Neural cell (in vitro differentiated cells): Measurements from ENCODE around the gene GLI3. TPM values are rescaled to one million over a fixed set of nuclear protein-coding genes. Genes with fewer than 3 reads are reported as not detected.

ENCODE experiments used
- H2AFZ ChIP-seq: fragments of 200-600, 300-800 bp; sonication (generic), shearing (Covaris generic); 2 replicates; pipeline ENCODE4 v1.6.0; 2014; ENCODE audit warnings: low read depth, mild to moderate bottlenecking, antibody characterized with exemption, low read length, moderate library complexity
- H3F3A ChIP-seq: fragments of 200-600 bp; shearing (Covaris generic); 2 replicates; pipeline ENCODE4 v1.6.1; 2016; ENCODE audit warnings: mild to moderate bottlenecking, moderate library complexity, mixed read lengths, antibody characterized with exemption, low read length; ENCODE audit not compliant: insufficient read depth, poor library complexity, severe bottlenecking
- H3K27ac ChIP-seq: fragments of 200-600, 300-800 bp; sonication (generic), shearing (Covaris generic); 2 replicates; pipeline ENCODE4 v1.5.1; 2014; ENCODE audit warnings: mild to moderate bottlenecking, low read length, moderate library complexity
- H3K27me3 ChIP-seq: fragments of 300-800, 200-600 bp; sonication (generic), shearing (Covaris generic); 2 replicates; pipeline ENCODE4 v1.6.0; 2014; ENCODE audit warnings: mild to moderate bottlenecking, low read depth, low read length, moderate library complexity; ENCODE audit not compliant: insufficient read depth
- H3K36me3 ChIP-seq: fragments of 300-800, 200-600 bp; sonication (generic), shearing (Covaris generic); 2 replicates; pipeline ENCODE4 v1.5.1; 2014; ENCODE audit warnings: mild to moderate bottlenecking, antibody characterized with exemption, low read length, moderate library complexity; ENCODE audit not compliant: insufficient read depth
- H3K4me2 ChIP-seq: fragments of 300-800, 200-600 bp; sonication (generic), shearing (Covaris generic); 2 replicates; pipeline ENCODE4 v1.6.0; 2014; ENCODE audit warnings: mild to moderate bottlenecking, low read length
- H3K4me3 ChIP-seq: fragments of 300-800, 200-600 bp; sonication (generic), shearing (Covaris generic); 2 replicates; pipeline ENCODE4 v1.5.1; 2014; ENCODE audit warnings: mild to moderate bottlenecking, low read length, moderate library complexity
- H3K79me2 ChIP-seq: fragments of 200-600 bp; shearing (Covaris generic); replicated peaks from 2 replicates; pipeline ENCODE4 v1.6.0; 2014; ENCODE audit warnings: mild to moderate bottlenecking, low read length, moderate library complexity; ENCODE audit not compliant: insufficient read depth
- H3K9ac ChIP-seq: fragments of 300-800, 200-600 bp; sonication (generic), shearing (Covaris generic); 2 replicates; pipeline ENCODE4 v1.6.1; 2016; ENCODE audit warnings: mild to moderate bottlenecking, low read length, mixed read lengths
- H3K9me2 ChIP-seq: fragments of 200-600 bp; shearing (Covaris generic); 2 replicates; pipeline ENCODE4 v1.6.1; 2016; ENCODE audit warnings: mild to moderate bottlenecking, low read length, mixed read lengths; ENCODE audit not compliant: insufficient read depth
- H3K9me3 ChIP-seq: fragments of 200-600, 300-800 bp; sonication (generic), shearing (Covaris generic); 2 replicates; pipeline ENCODE4 v1.6.1; 2016; ENCODE audit warnings: mild to moderate bottlenecking, mixed run types, low read length, moderate library complexity, mixed read lengths
- H4K20me1 ChIP-seq: fragments of 200-600 bp; shearing (Covaris generic); 2 replicates; pipeline ENCODE4 v1.6.1; 2016; ENCODE audit warnings: mild to moderate bottlenecking, mixed run types; ENCODE audit not compliant: insufficient read depth
- EP300 ChIP-seq: fragments of 450-650 bp; conservative IDR thresholded peaks from 2 replicates; pipeline ENCODE4 v1.6.1; 2014; ENCODE audit warnings: antibody characterized with exemption, mild to moderate bottlenecking, moderate library complexity; ENCODE audit not compliant: poor library complexity, severe bottlenecking
- EZH2 ChIP-seq: fragments of 200-600, 300-800 bp; shearing (Covaris generic), sonication (generic); IDR thresholded peaks from 2 replicates; pipeline ENCODE4 v1.6.1; 2014; ENCODE audit warnings: antibody characterized with exemption, low read length, borderline replicate concordance, mild to moderate bottlenecking; ENCODE audit not compliant: insufficient read depth, poor library complexity, severe bottlenecking
- MXI1 ChIP-seq: fragments of 450-650 bp; conservative IDR thresholded peaks from 2 replicates; pipeline ENCODE4 v1.6.1; 2014; ENCODE audit warnings: antibody characterized with exemption, mild to moderate bottlenecking; ENCODE audit not compliant: poor library complexity, severe bottlenecking
- POLR2AphosphoS5 ChIP-seq: IDR thresholded peaks from 2 replicates; pipeline ENCODE4 v1.6.1; 2012
- RAD21 ChIP-seq: fragments of 450-650 bp; conservative IDR thresholded peaks from 2 replicates; pipeline ENCODE4 v1.6.1; 2014; ENCODE audit warnings: antibody characterized with exemption, mild to moderate bottlenecking, moderate library complexity
- SMC3 ChIP-seq: fragments of 450-650 bp; conservative IDR thresholded peaks from 2 replicates; pipeline ENCODE4 v1.6.1; 2014; ENCODE audit warnings: antibody characterized with exemption, mild to moderate bottlenecking, moderate library complexity; ENCODE audit not compliant: poor library complexity
- TAF1 ChIP-seq: IDR thresholded peaks from 2 replicates; pipeline ENCODE4 v1.6.1; 2012; ENCODE audit warnings: low read depth
- polyA plus RNA-seq: library from polyadenylated mRNA; depleted of rRNA; stranded (reverse); fragments of >200 nt; gene quantifications from 2 replicates; pipeline ENCODE4 v1.2.3, GENCODE V29; 2014
- TF ChIP-seq, protein P1 (sequence below): IDR thresholded peaks from 2 replicates; pipeline ENCODE4 v1.6.1; 2012; ENCODE audit warnings: borderline replicate concordance
- TF ChIP-seq, protein P2 (sequence below): fragments of 450-650 bp; IDR thresholded peaks from 2 replicates; pipeline ENCODE4 v1.5.1; 2014; ENCODE audit warnings: antibody characterized with exemption, mild to moderate bottlenecking, moderate library complexity; ENCODE audit not compliant: poor library complexity, severe bottlenecking

GLI3 gene
- polyA plus RNA-seq, 1 donor from 2014 or later, result 0.19 TPM

DNA sequence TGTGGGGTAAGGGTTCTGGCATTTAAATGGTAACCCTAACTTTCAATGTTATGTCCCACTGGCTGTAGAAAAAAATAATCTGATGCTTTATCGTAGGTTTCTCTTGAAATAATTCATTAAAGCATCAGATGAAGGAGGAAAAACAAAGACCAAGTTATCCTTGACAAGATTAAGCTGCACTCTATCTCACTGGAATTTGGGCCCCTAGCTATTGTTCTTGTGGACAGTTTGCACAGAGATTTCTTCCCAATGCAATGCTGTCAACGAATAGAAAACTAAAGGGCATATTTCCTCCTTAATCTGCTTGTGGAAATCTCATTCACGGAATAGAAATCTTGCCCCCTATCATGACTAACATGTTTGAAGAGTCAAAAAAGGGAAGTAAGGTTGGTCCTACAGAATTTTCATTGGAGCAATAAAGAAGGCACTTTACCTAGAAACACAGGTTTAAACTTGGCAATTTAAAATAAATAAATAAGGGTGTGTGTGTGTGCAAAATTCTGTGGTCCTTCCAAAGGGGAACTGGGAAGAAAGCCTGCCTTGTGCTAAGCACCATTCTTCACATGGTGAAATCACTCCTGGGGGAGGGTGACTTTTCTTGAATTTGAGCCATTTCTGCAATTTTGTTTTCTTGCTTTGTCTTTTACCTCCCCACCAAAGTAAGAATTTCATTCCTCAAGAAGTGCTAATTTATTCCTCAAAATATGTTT, 242.8 kb downstream of the GLI3 start:
- Histone ChIP-seq H3F3A (no peaks in the 10 kb centered on the region), H3K79me2 (no peaks in the 10 kb centered on the region), H3K9ac (no peak overlapping the region), H3K9me2 (no peaks in the 10 kb centered on the region), H4K20me1 (no peaks in the 10 kb centered on the region), H2AFZ (no peak overlapping the region), H3K9me3 (no peaks in the 10 kb centered on the region), H3K4me2 (no peak overlapping the region), H3K27ac (no peak overlapping the region), H3K4me3 (no peak overlapping the region), H3K27me3 (no peaks in the 10 kb centered on the region), H3K36me3 (no peaks in the 10 kb centered on the region)
- TF ChIP-seq, protein P1, sequence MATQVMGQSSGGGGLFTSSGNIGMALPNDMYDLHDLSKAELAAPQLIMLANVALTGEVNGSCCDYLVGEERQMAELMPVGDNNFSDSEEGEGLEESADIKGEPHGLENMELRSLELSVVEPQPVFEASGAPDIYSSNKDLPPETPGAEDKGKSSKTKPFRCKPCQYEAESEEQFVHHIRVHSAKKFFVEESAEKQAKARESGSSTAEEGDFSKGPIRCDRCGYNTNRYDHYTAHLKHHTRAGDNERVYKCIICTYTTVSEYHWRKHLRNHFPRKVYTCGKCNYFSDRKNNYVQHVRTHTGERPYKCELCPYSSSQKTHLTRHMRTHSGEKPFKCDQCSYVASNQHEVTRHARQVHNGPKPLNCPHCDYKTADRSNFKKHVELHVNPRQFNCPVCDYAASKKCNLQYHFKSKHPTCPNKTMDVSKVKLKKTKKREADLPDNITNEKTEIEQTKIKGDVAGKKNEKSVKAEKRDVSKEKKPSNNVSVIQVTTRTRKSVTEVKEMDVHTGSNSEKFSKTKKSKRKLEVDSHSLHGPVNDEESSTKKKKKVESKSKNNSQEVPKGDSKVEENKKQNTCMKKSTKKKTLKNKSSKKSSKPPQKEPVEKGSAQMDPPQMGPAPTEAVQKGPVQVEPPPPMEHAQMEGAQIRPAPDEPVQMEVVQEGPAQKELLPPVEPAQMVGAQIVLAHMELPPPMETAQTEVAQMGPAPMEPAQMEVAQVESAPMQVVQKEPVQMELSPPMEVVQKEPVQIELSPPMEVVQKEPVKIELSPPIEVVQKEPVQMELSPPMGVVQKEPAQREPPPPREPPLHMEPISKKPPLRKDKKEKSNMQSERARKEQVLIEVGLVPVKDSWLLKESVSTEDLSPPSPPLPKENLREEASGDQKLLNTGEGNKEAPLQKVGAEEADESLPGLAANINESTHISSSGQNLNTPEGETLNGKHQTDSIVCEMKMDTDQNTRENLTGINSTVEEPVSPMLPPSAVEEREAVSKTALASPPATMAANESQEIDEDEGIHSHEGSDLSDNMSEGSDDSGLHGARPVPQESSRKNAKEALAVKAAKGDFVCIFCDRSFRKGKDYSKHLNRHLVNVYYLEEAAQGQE, result no peak
- TF ChIP-seq, protein P2, sequence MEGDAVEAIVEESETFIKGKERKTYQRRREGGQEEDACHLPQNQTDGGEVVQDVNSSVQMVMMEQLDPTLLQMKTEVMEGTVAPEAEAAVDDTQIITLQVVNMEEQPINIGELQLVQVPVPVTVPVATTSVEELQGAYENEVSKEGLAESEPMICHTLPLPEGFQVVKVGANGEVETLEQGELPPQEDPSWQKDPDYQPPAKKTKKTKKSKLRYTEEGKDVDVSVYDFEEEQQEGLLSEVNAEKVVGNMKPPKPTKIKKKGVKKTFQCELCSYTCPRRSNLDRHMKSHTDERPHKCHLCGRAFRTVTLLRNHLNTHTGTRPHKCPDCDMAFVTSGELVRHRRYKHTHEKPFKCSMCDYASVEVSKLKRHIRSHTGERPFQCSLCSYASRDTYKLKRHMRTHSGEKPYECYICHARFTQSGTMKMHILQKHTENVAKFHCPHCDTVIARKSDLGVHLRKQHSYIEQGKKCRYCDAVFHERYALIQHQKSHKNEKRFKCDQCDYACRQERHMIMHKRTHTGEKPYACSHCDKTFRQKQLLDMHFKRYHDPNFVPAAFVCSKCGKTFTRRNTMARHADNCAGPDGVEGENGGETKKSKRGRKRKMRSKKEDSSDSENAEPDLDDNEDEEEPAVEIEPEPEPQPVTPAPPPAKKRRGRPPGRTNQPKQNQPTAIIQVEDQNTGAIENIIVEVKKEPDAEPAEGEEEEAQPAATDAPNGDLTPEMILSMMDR, result no peak
- TF ChIP-seq EZH2 (no peak), POLR2AphosphoS5 (no peak), TAF1 (no peak)

DNA sequence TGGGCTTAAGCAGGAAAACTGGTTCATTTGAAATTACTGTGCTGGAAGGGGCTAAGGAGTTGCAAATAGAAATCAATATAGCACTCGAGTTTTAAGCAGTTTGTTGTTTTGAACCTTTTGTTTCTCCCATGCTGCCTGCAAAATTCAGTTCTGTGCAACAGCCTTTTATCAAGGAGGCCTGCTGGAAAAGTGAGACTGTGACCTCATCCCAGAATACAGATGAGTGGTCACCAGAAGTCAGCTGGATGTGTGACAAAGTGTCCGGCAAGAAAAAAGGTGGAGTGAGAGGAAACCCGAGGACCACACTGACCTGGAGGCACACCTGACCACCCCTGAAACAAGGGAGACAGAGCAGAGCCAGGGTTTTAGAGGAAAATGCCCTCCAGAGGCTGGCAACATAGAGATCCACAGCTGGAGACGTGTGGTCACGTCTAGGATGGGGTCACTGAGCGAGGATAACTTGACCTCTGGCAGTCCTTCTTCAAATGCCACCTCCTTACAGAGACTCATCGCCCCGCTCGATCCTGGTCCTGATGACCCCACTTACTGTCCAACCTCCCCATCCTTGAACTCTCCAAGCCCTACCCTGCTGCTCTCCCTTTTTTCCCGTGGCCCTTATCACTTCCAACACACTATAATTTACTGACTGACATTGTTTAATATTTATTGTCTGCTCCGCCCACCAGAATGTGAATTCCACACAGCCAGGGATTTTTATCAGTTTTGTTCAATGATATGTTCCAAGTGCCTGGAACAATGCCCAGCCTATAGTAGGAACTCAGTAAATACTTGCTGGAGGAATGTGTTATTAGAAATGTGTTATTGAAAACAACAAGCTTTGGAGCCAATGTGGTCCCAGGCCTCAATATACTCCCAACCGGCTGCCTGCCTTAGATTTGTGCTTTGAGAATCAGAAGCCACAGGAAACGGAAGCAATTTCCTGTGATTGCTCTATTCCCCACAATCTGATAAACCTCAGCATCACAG, 243.8 kb downstream of the GLI3 start:
- H3K27ac ChIP-seq, result no peak overlapping the region
- no peaks in the 10 kb centered on the region for H3F3A ChIP-seq
- H3K4me2 ChIP-seq, result no peak overlapping the region
- peaks cover 7% of the 10 kb centered on the region for H3K79me2 ChIP-seq
- no peaks in the 10 kb centered on the region for H3K9me3 ChIP-seq
- no peaks in the 10 kb centered on the region for H3K36me3 ChIP-seq
- TF ChIP-seq MXI1, result no peak
- no peak for TF ChIP-seq POLR2AphosphoS5
- TF ChIP-seq EP300, result no peak
- TF ChIP-seq, protein P1, result no peak
- TF ChIP-seq RAD21, result no peak
- TF ChIP-seq, protein P2, result no peak
- no peak for TF ChIP-seq EZH2
- no peak for TF ChIP-seq SMC3
- TF ChIP-seq TAF1, result no peak
- H3K9ac ChIP-seq, result no peak overlapping the region
- H2AFZ ChIP-seq, result no peak overlapping the region
- no peak overlapping the region for H3K4me3 ChIP-seq
- H3K27me3 ChIP-seq, result no peaks in the 10 kb centered on the region
- no peaks in the 10 kb centered on the region for H3K9me2 ChIP-seq
- H4K20me1 ChIP-seq, result no peaks in the 10 kb centered on the region
